HEK293 (cell line): ENCODE data around the gene COL4A1.

Source experiments
- CTCF ChIA-PET: fragments of 350-600 bp; formaldehyde crosslinking; extraction: SDS; loops from one replicate; lab custom pipeline; 2021; ENCODE audit warnings: antibody characterized with exemption; lab: Yijun Ruan, JAX
- POLR2A ChIA-PET: fragments of 300-600 bp; formaldehyde crosslinking; extraction: SDS; loops from one replicate; lab custom pipeline; 2020; ENCODE audit warnings: antibody characterized with exemption, inconsistent platforms; lab: Yijun Ruan, JAX
- H3K27ac ChIP-seq: fragments of 200-500 bp; sonication (Bioruptor generic); 2 replicates; pipeline ENCODE4 v1.5.1; 2014; ENCODE audit warnings: low read depth, low read length, control low read depth, inconsistent platforms; ENCODE audit errors: extremely low read depth
- H3K36me3 ChIP-seq, 2 experiments: fragments of 200-500 bp in 1 of 2; sonication (Bioruptor generic) in 1 of 2; 1 replicate in 1 of 2; 2 replicates in 1 of 2; pipeline ENCODE4 v1.5.1; 2014 to 2017; ENCODE audit warnings: inconsistent platforms in 2 of 2, low read length in 2 of 2; ENCODE audit not compliant: control insufficient read depth in 2 of 2, insufficient read depth in 1 of 2
- H3K4me1 ChIP-seq: fragments of 200-500 bp; sonication (Bioruptor generic); 2 replicates; pipeline ENCODE4 v1.5.1; 2014; ENCODE audit warnings: mild to moderate bottlenecking, low read length, inconsistent platforms; ENCODE audit not compliant: control insufficient read depth, insufficient read depth
- H3K4me3 ChIP-seq: 2 replicates; pipeline ENCODE4 v1.5.1; 2011; ENCODE audit warnings: low read depth, mild to moderate bottlenecking, control low read depth, low read length, moderate library complexity
- H3K9me3 ChIP-seq: fragments of 200-500 bp; sonication (Bioruptor generic); 2 replicates; pipeline ENCODE4 v1.5.1; 2014; ENCODE audit warnings: low read depth, low read length, inconsistent platforms; ENCODE audit not compliant: control insufficient read depth, insufficient read depth
- EGR2 ChIP-seq: fragments of 450-650 bp; formaldehyde crosslinking; IDR thresholded peaks from 2 replicates; pipeline ENCODE4 v1.5.1; 2016; ENCODE audit warnings: low read depth, missing biosample characterization, missing genetic modification characterization
- GLIS2 ChIP-seq: fragments of 450-650 bp; formaldehyde crosslinking; IDR thresholded peaks from 2 replicates; pipeline ENCODE4 v1.5.1; 2016; ENCODE audit warnings: missing biosample characterization, missing genetic modification characterization
- KLF1 ChIP-seq: fragments of 450-650 bp; formaldehyde crosslinking; IDR thresholded peaks from 2 replicates; pipeline ENCODE4 v1.5.1; 2016; ENCODE audit warnings: missing biosample characterization, missing genetic modification characterization
- SCRT1 ChIP-seq: fragments of 450-650 bp; formaldehyde crosslinking; IDR thresholded peaks from 2 replicates; pipeline ENCODE4 v1.5.1; 2016; ENCODE audit warnings: missing biosample characterization, missing genetic modification characterization, borderline replicate concordance
- YY1 ChIP-seq: fragments of 450-650 bp; formaldehyde crosslinking; IDR thresholded peaks from 2 replicates; pipeline ENCODE4 v1.5.1; 2018; ENCODE audit warnings: missing biosample characterization, missing genetic modification characterization
- ZFP41 ChIP-seq: fragments of 450-650 bp; formaldehyde crosslinking; IDR thresholded peaks from 2 replicates; pipeline ENCODE4 v1.5.1; 2016; ENCODE audit warnings: missing biosample characterization, missing genetic modification characterization, borderline replicate concordance
- ZNF175 ChIP-seq: fragments of 450-650 bp; formaldehyde crosslinking; IDR thresholded peaks from 2 replicates; pipeline ENCODE4 v1.5.1; 2016; ENCODE audit warnings: missing biosample characterization, missing genetic modification characterization
- ZNF214 ChIP-seq: fragments of 450-650 bp; formaldehyde crosslinking; IDR thresholded peaks from 2 replicates; pipeline ENCODE4 v1.5.1; 2017; ENCODE audit warnings: missing biosample characterization, mild to moderate bottlenecking, missing genetic modification characterization, borderline replicate concordance
- ZNF501 ChIP-seq: fragments of 450-650 bp; formaldehyde crosslinking; IDR thresholded peaks from 2 replicates; pipeline ENCODE4 v1.5.1; 2016; ENCODE audit warnings: missing biosample characterization, missing genetic modification characterization
- ZNF555 ChIP-seq: fragments of 450-650 bp; formaldehyde crosslinking; conservative IDR thresholded peaks from 2 replicates; pipeline ENCODE4 v1.5.1; 2017; ENCODE audit warnings: missing biosample characterization, mild to moderate bottlenecking, missing genetic modification characterization, inconsistent platforms
- ZNF561 ChIP-seq: fragments of 450-650 bp; IDR thresholded peaks from 2 replicates; pipeline ENCODE4 v1.5.1; 2018; ENCODE audit warnings: missing biosample characterization, missing genetic modification characterization, borderline replicate concordance
- ZNF610 ChIP-seq: fragments of 450-650 bp; formaldehyde crosslinking; IDR thresholded peaks from 2 replicates; pipeline ENCODE4 v1.5.1; 2016; ENCODE audit warnings: missing biosample characterization, missing genetic modification characterization, borderline replicate concordance
- ZNF624 ChIP-seq: fragments of 450-650 bp; formaldehyde crosslinking; IDR thresholded peaks from 2 replicates; pipeline ENCODE4 v1.5.1; 2017; ENCODE audit warnings: missing biosample characterization, missing genetic modification characterization
- TF ChIP-seq, protein P1 (sequence below): fragments of 450-650 bp; formaldehyde crosslinking; IDR thresholded peaks from 2 replicates; pipeline ENCODE4 v1.5.1; 2016; ENCODE audit warnings: missing biosample characterization, missing genetic modification characterization, low read depth
- TF ChIP-seq, protein P2 (sequence below): fragments of 450-650 bp; formaldehyde crosslinking; IDR thresholded peaks from 2 replicates; pipeline ENCODE4 v1.5.1; 2016; ENCODE audit warnings: missing biosample characterization, missing genetic modification characterization
- TF ChIP-seq, protein P3 (sequence below): fragments of 450-650 bp; formaldehyde crosslinking; IDR thresholded peaks from 2 replicates; pipeline ENCODE4 v1.5.1; 2016; ENCODE audit warnings: missing biosample characterization, missing genetic modification characterization
- TF ChIP-seq, protein P4 (sequence below): fragments of 450-650 bp; formaldehyde crosslinking; IDR thresholded peaks from 2 replicates; pipeline ENCODE4 v1.5.1; 2016; ENCODE audit warnings: missing biosample characterization, missing genetic modification characterization
- TF ChIP-seq, protein P5 (sequence below): fragments of 450-650 bp; formaldehyde crosslinking; IDR thresholded peaks from 2 replicates; pipeline ENCODE4 v1.5.1; 2016; ENCODE audit warnings: missing biosample characterization, missing genetic modification characterization
- TF ChIP-seq, protein P6 (sequence below): fragments of 450-650 bp; formaldehyde crosslinking; IDR thresholded peaks from 2 replicates; pipeline ENCODE4 v1.5.1; 2017; ENCODE audit warnings: missing biosample characterization, mild to moderate bottlenecking, missing genetic modification characterization, moderate library complexity

The COL4A1 gene

DNA sequence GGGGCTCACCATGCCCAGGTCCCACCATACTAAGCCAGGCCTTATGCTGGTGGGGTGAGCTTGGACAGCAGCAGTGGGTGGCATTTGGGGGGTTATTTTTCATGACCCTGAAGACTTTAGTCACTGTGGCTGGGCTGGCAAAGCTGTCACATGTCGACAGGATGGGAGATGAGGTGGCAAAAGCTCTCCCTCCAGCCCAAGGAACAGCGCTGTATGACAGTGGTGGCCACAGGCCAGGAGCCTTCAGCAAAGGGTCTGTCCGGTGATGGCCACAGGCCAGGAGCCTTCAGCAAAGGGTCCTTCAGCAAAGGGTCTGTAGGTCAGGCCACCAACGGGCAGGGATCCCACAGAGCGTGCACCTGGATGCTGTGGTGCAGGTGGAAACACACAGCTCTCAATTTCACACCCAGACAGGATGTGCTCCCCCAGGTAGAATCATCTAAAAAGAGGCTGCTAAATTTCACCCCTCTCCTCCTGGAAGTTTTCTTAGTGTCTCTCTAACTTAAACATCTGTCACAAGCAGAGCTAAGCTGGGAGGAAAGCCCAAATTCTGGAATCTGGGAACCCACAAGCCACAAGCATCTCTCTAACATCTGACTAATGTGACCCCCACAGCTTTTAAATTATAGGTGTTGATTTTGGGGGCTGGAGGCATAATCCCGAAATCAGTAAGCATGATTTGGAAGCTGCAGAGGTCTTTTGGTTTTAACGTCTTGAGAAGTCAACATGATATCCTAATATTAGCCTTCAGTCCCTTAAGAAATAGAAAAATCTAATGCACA is 23.0 kb downstream of the COL4A1 start (continued):
- TF ChIP-seq, protein P1, sequence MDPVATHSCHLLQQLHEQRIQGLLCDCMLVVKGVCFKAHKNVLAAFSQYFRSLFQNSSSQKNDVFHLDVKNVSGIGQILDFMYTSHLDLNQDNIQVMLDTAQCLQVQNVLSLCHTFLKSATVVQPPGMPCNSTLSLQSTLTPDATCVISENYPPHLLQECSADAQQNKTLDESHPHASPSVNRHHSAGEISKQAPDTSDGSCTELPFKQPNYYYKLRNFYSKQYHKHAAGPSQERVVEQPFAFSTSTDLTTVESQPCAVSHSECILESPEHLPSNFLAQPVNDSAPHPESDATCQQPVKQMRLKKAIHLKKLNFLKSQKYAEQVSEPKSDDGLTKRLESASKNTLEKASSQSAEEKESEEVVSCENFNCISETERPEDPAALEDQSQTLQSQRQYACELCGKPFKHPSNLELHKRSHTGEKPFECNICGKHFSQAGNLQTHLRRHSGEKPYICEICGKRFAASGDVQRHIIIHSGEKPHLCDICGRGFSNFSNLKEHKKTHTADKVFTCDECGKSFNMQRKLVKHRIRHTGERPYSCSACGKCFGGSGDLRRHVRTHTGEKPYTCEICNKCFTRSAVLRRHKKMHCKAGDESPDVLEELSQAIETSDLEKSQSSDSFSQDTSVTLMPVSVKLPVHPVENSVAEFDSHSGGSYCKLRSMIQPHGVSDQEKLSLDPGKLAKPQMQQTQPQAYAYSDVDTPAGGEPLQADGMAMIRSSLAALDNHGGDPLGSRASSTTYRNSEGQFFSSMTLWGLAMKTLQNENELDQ (tag by site-specific recombination) = no peak
- no peak for TF ChIP-seq GLIS2 (tag by site-specific recombination)
- TF ChIP-seq, protein P2, sequence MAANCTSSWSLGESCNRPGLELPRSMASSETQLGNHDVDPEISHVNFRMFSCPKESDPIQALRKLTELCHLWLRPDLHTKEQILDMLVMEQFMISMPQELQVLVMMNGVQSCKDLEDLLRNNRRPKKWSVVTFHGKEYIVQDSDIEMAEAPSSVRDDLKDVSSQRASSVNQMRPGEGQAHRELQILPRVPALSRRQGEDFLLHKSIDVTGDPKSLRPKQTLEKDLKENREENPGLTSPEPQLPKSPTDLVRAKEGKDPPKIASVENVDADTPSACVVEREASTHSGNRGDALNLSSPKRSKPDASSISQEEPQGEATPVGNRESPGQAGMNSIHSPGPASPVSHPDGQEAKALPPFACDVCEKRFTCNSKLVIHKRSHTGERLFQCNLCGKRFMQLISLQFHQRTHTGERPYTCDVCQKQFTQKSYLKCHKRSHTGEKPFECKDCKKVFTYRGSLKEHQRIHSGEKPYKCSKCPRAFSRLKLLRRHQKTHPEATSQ (tag by site-specific recombination) = no peak

DNA sequence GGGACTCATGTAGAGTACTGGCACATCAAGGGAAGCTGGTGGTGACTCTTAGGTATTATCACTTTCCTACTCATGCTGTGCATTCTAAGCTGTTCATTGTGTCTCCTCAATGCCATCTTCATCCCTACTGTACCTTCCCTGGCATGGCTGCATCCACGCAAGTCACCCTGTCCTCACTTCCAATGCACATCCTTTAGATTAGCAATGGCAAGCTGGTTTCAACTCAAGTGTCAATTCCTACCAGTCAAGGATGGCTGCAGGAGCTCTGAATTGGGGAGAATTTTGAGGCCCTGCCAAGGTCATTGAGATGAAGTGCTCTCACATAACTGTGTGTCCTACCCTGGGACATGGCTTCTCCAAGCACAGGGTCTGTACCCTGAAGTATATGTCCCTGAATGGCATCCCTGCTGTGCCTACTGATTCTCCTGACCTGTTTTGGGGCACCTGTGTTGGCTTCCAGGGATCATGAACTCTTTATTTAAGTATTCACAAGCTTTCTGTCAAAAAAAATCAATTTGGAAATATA is 24.6 kb downstream of the COL4A1 start:
- Histone ChIP-seq H3K4me1 (no peaks in the 10 kb centered on the region), H3K36me3 (no peaks in the 10 kb centered on the region), H3K4me3 (no peak overlapping the region), H3K27ac (no peak overlapping the region), H3K9me3 (no peaks in the 10 kb centered on the region)
- CTCF ChIA-PET = no interaction called here
- POLR2A ChIA-PET = no interaction called here
- no peak for TF ChIP-seq KLF1 (tag by site-specific recombination)
- TF ChIP-seq, protein P3, sequence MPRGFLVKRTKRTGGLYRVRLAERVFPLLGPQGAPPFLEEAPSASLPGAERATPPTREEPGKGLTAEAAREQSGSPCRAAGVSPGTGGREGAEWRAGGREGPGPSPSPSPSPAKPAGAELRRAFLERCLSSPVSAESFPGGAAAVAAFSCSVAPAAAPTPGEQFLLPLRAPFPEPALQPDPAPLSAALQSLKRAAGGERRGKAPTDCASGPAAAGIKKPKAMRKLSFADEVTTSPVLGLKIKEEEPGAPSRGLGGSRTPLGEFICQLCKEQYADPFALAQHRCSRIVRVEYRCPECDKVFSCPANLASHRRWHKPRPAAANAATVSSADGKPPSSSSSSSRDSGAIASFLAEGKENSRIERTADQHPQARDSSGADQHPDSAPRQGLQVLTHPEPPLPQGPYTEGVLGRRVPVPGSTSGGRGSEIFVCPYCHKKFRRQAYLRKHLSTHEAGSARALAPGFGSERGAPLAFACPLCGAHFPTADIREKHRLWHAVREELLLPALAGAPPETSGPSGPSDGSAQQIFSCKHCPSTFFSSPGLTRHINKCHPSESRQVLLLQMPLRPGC = no peak
- no peak for TF ChIP-seq ZNF610
- TF ChIP-seq, protein P4, sequence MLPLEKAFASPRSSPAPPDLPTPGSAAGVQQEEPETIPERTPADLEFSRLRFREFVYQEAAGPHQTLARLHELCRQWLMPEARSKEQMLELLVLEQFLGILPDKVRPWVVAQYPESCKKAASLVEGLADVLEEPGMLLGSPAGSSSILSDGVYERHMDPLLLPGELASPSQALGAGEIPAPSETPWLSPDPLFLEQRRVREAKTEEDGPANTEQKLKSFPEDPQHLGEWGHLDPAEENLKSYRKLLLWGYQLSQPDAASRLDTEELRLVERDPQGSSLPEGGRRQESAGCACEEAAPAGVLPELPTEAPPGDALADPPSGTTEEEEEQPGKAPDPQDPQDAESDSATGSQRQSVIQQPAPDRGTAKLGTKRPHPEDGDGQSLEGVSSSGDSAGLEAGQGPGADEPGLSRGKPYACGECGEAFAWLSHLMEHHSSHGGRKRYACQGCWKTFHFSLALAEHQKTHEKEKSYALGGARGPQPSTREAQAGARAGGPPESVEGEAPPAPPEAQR (tag by site-specific recombination) = no peak
- TF ChIP-seq, protein P5, sequence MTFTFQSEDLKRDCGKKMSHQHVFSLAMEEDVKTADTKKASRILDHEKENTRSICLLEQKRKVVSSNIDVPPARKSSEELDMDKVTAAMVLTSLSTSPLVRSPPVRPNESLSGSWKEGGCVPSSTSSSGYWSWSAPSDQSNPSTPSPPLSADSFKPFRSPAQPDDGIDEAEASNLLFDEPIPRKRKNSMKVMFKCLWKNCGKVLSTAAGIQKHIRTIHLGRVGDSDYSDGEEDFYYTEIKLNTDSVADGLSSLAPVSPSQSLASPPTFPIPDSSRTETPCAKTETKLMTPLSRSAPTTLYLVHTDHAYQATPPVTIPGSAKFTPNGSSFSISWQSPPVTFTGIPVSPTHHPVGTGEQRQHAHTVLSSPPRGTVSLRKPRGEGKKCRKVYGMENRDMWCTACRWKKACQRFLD (tag by site-specific recombination) = no peak
- no peak for TF ChIP-seq SCRT1
- no peak for TF ChIP-seq ZNF214 (tag by site-specific recombination)
- no peak for TF ChIP-seq ZNF555
- no peak for TF ChIP-seq ZNF624 (tag by site-specific recombination)
- no peak for TF ChIP-seq ZNF501
- no peak for TF ChIP-seq ZFP41
- TF ChIP-seq ZNF561 (tag by site-specific recombination) = no peak
- TF ChIP-seq, protein P6, sequence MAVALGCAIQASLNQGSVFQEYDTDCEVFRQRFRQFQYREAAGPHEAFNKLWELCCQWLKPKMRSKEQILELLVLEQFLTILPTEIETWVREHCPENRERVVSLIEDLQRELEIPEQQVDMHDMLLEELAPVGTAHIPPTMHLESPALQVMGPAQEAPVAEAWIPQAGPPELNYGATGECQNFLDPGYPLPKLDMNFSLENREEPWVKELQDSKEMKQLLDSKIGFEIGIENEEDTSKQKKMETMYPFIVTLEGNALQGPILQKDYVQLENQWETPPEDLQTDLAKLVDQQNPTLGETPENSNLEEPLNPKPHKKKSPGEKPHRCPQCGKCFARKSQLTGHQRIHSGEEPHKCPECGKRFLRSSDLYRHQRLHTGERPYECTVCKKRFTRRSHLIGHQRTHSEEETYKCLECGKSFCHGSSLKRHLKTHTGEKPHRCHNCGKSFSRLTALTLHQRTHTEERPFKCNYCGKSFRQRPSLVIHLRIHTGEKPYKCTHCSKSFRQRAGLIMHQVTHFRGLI = no peak
- TF ChIP-seq GLIS2 (tag by site-specific recombination) = no peak
- no peak for TF ChIP-seq ZNF175
- no peak for TF ChIP-seq YY1 (tag by site-specific recombination)
- TF ChIP-seq EGR2 = no peak
